GM21367 (cell line): ENCODE data around the gene ADRM1.

Experiments used
- ATAC-seq: cut with Tn5 transposase; IDR thresholded peaks from one replicate; pipeline ENCODE4 v1.9.1; 2021; ENCODE audit not compliant: unreplicated experiment

The ADRM1 gene

DNA sequence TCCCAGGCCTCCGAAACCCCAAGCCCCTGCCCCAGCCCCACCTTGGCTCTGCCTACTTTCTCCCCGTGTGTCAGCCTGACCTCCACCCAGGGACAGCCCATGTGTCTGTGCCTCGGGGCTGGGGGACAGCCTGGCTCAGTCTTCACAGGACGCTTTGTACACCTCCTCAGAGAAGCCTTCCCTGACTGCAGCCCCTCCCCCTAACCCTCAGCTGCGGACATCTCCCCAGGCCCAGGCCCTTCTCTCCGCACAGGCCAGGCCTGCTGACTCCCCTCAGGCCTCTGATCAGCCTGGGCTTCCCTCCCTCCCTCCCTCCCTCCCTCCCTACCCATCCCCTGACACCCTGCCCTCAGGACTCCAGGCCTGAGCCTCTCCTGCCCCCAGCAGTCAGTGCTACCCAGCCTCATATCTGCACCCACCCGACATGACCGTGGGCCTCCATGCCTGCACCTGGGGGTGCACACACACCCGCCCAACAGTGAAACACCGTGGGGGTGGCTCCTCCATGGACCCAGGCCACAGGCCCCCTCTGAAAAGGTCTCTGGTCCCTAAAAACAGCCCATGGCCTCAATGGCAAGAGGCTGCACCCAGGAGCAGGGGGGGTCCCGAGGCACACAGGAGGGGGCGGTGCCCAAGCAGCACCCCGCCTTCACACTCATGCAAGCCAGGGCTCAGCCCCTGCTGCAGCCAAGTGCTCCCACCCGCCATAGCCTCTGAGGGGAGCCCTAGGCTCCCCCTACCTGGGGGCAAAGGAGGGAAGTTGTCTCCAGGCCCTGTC, 51.4 kb downstream of the ADRM1 start:
- no peak for ATAC-seq

DNA sequence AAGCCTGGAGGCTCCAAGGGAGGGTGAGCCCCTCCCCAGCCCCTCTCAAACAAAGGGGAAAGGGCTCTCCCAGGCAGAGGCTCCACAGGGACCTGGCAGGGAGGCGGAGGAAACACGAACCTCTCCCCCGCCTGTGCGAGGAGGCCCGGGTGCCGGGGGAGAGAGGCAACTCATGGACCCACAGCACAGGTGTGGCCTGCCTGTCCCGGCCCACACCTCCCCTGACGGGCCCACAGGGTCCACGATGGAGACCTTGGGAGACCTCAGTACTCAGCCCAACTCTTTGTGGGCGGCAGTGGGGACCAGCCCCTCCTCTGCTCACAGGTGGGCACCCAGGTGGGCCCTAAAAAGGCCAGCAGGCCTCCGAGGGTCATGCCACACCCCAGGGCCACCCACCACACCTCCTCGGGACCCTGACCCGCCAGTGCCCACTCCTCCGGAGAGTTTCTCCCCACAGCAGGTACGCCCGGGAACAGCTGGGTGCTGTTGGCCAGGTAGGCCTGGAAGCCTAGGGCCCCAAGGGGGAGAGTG, 52.1 kb downstream of the ADRM1 start:
- no peak for ATAC-seq

DNA sequence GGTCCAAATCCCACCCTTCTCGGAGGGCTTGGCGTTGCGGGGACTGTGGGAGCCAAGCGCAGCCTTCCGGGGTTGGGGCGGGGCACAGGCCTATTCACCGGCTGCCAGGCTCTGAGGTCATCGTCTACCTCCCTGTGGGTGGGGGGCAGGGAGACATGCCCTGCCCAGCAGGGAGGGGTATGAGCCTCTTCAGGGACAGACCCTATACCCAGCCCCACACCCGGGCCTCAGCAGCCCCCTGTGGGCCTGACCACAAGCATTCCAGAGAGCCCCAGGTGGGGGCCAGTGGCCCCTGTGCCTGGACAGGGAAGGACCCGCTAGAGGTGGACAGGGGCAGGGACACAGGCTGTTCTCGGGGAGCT, 52.7 kb downstream of the ADRM1 start:
- ATAC-seq, result no peak

DNA sequence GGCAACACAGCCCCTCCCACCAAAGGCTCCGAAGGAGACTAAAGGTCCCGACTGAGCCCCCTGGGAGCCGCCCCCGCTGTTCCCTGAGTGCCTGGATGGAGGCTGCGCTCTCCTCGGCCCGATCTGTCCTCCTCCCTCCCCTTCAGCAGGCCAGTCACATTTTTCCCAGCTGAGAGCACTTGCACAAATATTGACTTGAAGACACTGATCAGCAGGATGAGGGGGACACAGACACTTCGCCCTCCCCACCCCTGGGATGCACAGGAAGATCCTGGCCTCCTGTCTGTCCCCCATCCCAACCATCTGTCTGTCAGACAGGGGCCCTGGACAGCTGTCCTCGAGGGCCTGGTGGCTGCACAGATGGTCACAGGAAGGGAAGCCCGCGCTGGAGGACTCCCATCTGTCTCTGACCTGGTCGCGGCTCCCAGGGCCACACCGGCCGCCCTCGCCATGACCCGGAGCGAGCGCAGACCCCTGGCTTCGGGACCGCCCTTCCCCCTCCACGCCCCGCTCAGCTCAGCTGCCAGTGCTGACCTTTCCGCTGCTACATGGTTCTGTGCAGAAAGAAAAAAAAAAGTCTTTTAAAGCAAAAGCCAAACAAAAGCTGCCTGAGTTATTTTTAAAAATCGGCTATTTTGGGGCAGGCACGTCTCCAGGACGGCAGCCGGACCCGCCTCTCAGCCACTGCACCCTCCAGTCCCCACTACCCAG, 53.2 kb downstream of the ADRM1 start:
- no peak for ATAC-seq

DNA sequence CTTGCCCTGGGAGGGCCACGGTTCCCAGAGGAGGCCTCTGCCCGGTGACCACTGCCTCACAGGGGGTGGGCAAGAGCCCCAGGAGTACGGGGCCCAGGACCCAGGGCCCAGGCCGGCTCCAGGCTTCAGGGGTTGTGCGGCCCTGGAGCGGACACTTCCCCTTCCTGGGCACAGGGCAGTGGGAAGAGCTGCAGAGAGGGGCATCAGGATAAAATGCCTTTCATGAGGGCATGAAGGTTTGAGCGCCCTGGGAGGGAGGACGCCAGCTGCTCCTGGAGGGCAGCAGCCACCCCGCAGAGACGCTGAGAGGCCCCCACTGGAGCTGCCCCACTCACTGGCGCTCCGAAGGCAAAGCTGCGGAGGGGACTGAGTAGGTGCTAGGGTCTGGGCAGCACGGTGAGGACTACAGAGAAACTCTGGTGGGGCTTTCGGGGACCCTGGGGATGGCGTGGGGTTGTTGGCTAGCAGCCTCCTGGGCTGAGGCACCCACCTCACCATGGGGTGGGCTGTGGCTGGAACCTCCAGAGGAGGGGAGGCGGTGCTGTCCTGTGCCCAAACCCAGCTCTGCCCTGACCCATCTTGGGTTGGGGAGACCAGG, 53.9 kb downstream of the ADRM1 start:
- ATAC-seq, result no peak

DNA sequence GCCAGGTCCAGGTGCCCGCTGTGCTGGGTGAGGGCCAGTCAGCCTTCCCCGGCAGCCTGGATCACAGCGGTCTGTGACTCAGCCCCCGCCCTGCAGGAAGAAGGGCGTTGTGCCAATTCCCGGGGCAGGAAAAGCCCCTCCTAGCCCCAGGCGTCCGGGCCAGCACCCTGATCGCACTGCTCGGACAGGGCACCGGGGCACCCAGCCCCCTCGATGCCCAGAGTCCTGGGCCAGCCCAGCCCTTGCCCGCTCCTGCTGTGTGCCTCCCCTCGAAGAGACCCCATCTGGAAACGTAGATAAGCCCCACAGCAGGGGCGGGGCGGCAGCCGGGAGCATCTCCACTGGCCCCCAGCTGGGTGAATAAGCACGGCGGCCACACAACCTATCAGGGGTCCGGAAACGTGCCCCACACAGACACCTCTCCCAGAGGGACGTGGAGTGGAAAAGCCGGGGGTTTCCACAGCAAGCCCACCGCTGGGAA, 54.4 kb downstream of the ADRM1 start:
- no peak for ATAC-seq

DNA sequence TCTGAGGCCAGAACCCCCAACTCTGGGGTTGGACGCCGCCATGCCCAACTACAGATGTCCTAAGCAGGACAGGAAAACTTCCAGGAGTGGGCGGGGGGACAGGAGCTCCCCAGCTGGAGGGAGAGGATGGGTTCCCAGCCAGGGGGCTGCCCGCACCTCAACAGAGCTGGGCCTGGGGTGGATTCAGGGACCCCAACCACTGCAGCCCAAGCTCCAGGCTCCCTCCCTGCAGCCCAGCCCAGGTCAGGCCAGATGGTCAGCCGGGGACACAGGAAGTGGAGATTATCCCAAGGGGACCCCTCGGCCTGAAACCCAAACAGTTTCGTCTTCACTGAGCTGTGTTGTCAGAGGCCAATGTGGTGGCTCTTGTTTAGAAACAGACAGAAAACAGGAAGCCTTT, 54.9 kb downstream of the ADRM1 start:
- ATAC-seq, result no peak
